HEK293 (cell line): Measurements from ENCODE around the gene LSM3.

Source experiments
- CTCF ChIA-PET: fragments of 350-600 bp; formaldehyde crosslinking; extraction: SDS; loops from one replicate; lab custom pipeline; 2021; ENCODE audit warnings: antibody characterized with exemption; lab: Yijun Ruan, JAX
- POLR2A ChIA-PET: fragments of 300-600 bp; formaldehyde crosslinking; extraction: SDS; loops from one replicate; lab custom pipeline; 2020; ENCODE audit warnings: antibody characterized with exemption, inconsistent platforms; lab: Yijun Ruan, JAX
- H3K27ac ChIP-seq: fragments of 200-500 bp; sonication (Bioruptor generic); 2 replicates; pipeline ENCODE4 v1.5.1; 2014; ENCODE audit warnings: low read depth, low read length, control low read depth, inconsistent platforms; ENCODE audit errors: extremely low read depth
- H3K36me3 ChIP-seq, 2 experiments: fragments of 200-500 bp in 1 of 2; sonication (Bioruptor generic) in 1 of 2; 1 replicate in 1 of 2; 2 replicates in 1 of 2; pipeline ENCODE4 v1.5.1; 2014 to 2017; ENCODE audit warnings: inconsistent platforms in 2 of 2, low read length in 2 of 2; ENCODE audit not compliant: control insufficient read depth in 2 of 2, insufficient read depth in 1 of 2
- H3K4me1 ChIP-seq: fragments of 200-500 bp; sonication (Bioruptor generic); 2 replicates; pipeline ENCODE4 v1.5.1; 2014; ENCODE audit warnings: mild to moderate bottlenecking, low read length, inconsistent platforms; ENCODE audit not compliant: control insufficient read depth, insufficient read depth
- H3K4me3 ChIP-seq: 2 replicates; pipeline ENCODE4 v1.5.1; 2011; ENCODE audit warnings: low read depth, mild to moderate bottlenecking, control low read depth, low read length, moderate library complexity
- H3K9me3 ChIP-seq: fragments of 200-500 bp; sonication (Bioruptor generic); 2 replicates; pipeline ENCODE4 v1.5.1; 2014; ENCODE audit warnings: low read depth, low read length, inconsistent platforms; ENCODE audit not compliant: control insufficient read depth, insufficient read depth
- ATF2 ChIP-seq: fragments of 450-650 bp; formaldehyde crosslinking; IDR thresholded peaks from 2 replicates; pipeline ENCODE4 v1.5.1; 2016; ENCODE audit warnings: missing biosample characterization, missing genetic modification characterization, low read depth
- BCL11A ChIP-seq: fragments of 450-650 bp; formaldehyde crosslinking; IDR thresholded peaks from 2 replicates; pipeline ENCODE4 v1.5.1; 2016; ENCODE audit warnings: low read depth, missing biosample characterization, missing genetic modification characterization
- HOXA7 ChIP-seq: sonication (generic); formaldehyde crosslinking; IDR thresholded peaks from 2 replicates; pipeline ENCODE4 v1.8.1; 2022; ENCODE audit warnings: missing genetic modification reagents, borderline replicate concordance
- KLF7 ChIP-seq: fragments of 450-650 bp; formaldehyde crosslinking; IDR thresholded peaks from 2 replicates; pipeline ENCODE4 v1.5.1; 2016; ENCODE audit warnings: missing biosample characterization, missing genetic modification characterization, borderline replicate concordance
- OSR2 ChIP-seq: fragments of 450-650 bp; formaldehyde crosslinking; IDR thresholded peaks from 2 replicates; pipeline ENCODE4 v1.5.1; 2016; ENCODE audit warnings: missing biosample characterization, missing genetic modification characterization
- OVOL3 ChIP-seq: fragments of 450-650 bp; formaldehyde crosslinking; IDR thresholded peaks from 2 replicates; pipeline ENCODE4 v1.5.1; 2016; ENCODE audit warnings: missing biosample characterization, missing genetic modification characterization
- SCRT2 ChIP-seq: fragments of 450-650 bp; formaldehyde crosslinking; IDR thresholded peaks from 2 replicates; pipeline ENCODE4 v1.5.1; 2016; ENCODE audit warnings: missing biosample characterization, missing genetic modification characterization
- WT1 ChIP-seq: fragments of 450-650 bp; formaldehyde crosslinking; IDR thresholded peaks from 2 replicates; pipeline ENCODE4 v1.5.1; 2016; ENCODE audit warnings: missing biosample characterization, missing genetic modification characterization
- ZBTB11 ChIP-seq: fragments of 450-650 bp; formaldehyde crosslinking; conservative IDR thresholded peaks from 2 replicates; pipeline ENCODE4 v1.5.1; 2016; ENCODE audit warnings: low read depth, missing biosample characterization, missing genetic modification characterization
- ZBTB49 ChIP-seq: fragments of 450-650 bp; formaldehyde crosslinking; IDR thresholded peaks from 2 replicates; pipeline ENCODE4 v1.5.1; 2016; ENCODE audit warnings: missing biosample characterization, missing genetic modification characterization, low read depth
- ZNF155 ChIP-seq: fragments of 450-650 bp; formaldehyde crosslinking; IDR thresholded peaks from 2 replicates; pipeline ENCODE4 v1.5.1; 2016; ENCODE audit warnings: missing biosample characterization, missing genetic modification characterization
- ZNF18 ChIP-seq: fragments of 450-650 bp; formaldehyde crosslinking; IDR thresholded peaks from 2 replicates; pipeline ENCODE4 v1.5.1; 2016; ENCODE audit warnings: missing biosample characterization, missing genetic modification characterization
- ZNF2 ChIP-seq: fragments of 450-650 bp; formaldehyde crosslinking; IDR thresholded peaks from 2 replicates; pipeline ENCODE4 v1.5.1; 2016; ENCODE audit warnings: missing biosample characterization, missing genetic modification characterization
- ZNF26 ChIP-seq: fragments of 450-650 bp; formaldehyde crosslinking; IDR thresholded peaks from 2 replicates; pipeline ENCODE4 v1.5.1; 2016; ENCODE audit warnings: missing biosample characterization, missing genetic modification characterization
- ZNF354C ChIP-seq: fragments of 450-650 bp; formaldehyde crosslinking; IDR thresholded peaks from 2 replicates; pipeline ENCODE4 v1.5.1; 2016; ENCODE audit warnings: missing biosample characterization, missing genetic modification characterization, low read depth, borderline replicate concordance
- ZNF449 ChIP-seq: fragments of 450-650 bp; formaldehyde crosslinking; IDR thresholded peaks from 2 replicates; pipeline ENCODE4 v1.5.1; 2017; ENCODE audit warnings: missing biosample characterization, mild to moderate bottlenecking, missing genetic modification characterization, moderate library complexity
- ZNF501 ChIP-seq: fragments of 450-650 bp; formaldehyde crosslinking; IDR thresholded peaks from 2 replicates; pipeline ENCODE4 v1.5.1; 2016; ENCODE audit warnings: missing biosample characterization, missing genetic modification characterization
- ZNF571 ChIP-seq: fragments of 450-650 bp; formaldehyde crosslinking; IDR thresholded peaks from 2 replicates; pipeline ENCODE4 v1.5.0; 2017; ENCODE audit warnings: missing biosample characterization, missing genetic modification characterization
- ZNF664 ChIP-seq: fragments of 450-650 bp; formaldehyde crosslinking; IDR thresholded peaks from 2 replicates; pipeline ENCODE4 v1.5.1; 2016; ENCODE audit warnings: missing biosample characterization, missing genetic modification characterization

LSM3 gene

GRCh38 chr3:14145236-14145635 lies 33.4 kb upstream of the LSM3 start (continued):
- no peak for TF ChIP-seq ZNF354C (tag by site-specific recombination)
- no peak for TF ChIP-seq ZNF501
- no peak for TF ChIP-seq ZBTB11 (tag by site-specific recombination)
- TF ChIP-seq ZNF2 (tag by site-specific recombination): no peak
- no peak for TF ChIP-seq ATF2 (tag by site-specific recombination)
- no peak for TF ChIP-seq ZBTB49 (tag by site-specific recombination)
- no peak for TF ChIP-seq WT1 (tag by site-specific recombination)
- no peak for TF ChIP-seq OSR2
- TF ChIP-seq BCL11A (tag by site-specific recombination): no peak
- no peak for TF ChIP-seq HOXA7
- TF ChIP-seq, all 188 proteins: peak for 0

- H3K9me3 ChIP-seq: no peaks in the 10 kb centered on the region
- ChIA-PET CTCF (interaction anchor here (1.0 to 1.2 kb wide), 4 partner anchors 20 to 250 kb away, joined by 3 to 5 read pairs (median 3); no protein-coding TSS in a partner anchor), POLR2A (interaction anchor here (1.2 to 3.6 kb wide), 4 partner anchors 8 to 33 kb away, joined by 3 to 12 read pairs (median 6); partner anchors contain the start of genes CHCHD4, LSM3, TMEM43 and XPC)
- TF ChIP-seq ZNF571 (tag by site-specific recombination) (no peak), SCRT2 (peak; percentile 68)
- peaks cover 0 to 70% of the 10 kb centered on the region in 2 experiments; a peak in 2 of 3 replicates for H3K36me3 ChIP-seq
- no peak overlapping the region for H3K27ac ChIP-seq
- no peak overlapping the region for H3K4me3 ChIP-seq
- H3K4me1 ChIP-seq: peaks cover 11% of the 10 kb centered on the region
Measured at GRCh38 chr3:14145670-14146380, 32.8 kb upstream of the LSM3 start.

- H3K9me3 ChIP-seq: no peaks in the 10 kb centered on the region
- no peak overlapping the region for H3K4me3 ChIP-seq
- peaks cover 0 to 68% of the 10 kb centered on the region in 2 experiments; a peak in 2 of 3 replicates for H3K36me3 ChIP-seq
- CTCF ChIA-PET: interaction anchor here (0.6 to 1.1 kb wide), 2 partner anchors 57 to 60 kb away, joined by 3 to 4 read pairs; no protein-coding TSS in a partner anchor
- peaks cover 11% of the 10 kb centered on the region for H3K4me1 ChIP-seq
- no peak overlapping the region for H3K27ac ChIP-seq
- POLR2A ChIA-PET: interaction anchor here (1.3 to 3.6 kb wide), 2 partner anchors 21 to 32 kb away, joined by 8 to 12 read pairs; partner anchors contain the start of genes CHCHD4, LSM3, TMEM43 and XPC
- TF ChIP-seq ZNF501 (no peak), OVOL3 (no peak), ZNF449 (no peak), KLF7 (tag by site-specific recombination) (no peak), ZNF664 (tag by site-specific recombination) (no peak), ZNF18 (tag by site-specific recombination) (no peak), ZNF155 (tag by site-specific recombination) (no peak), ZNF26 (no peak)
Measured at GRCh38 chr3:14146381-14147065, 32.1 kb upstream of the LSM3 start.
